Measurements from ENCODE around the gene USP34. TPM values are rescaled to one million over a fixed set of nuclear protein-coding genes. Genes with fewer than 3 reads are reported as not detected.

The USP34 gene
- total RNA-seq, 1 donor from 2014 or later = 139 TPM

GRCh38 chr2:61320181-61320580 is 150.7 kb downstream of the USP34 start:
- H3K9me3 Mint-ChIP-seq (ENCODE audit: low read depth) = no peaks in the 10 kb centered on the region
- H3K27me3 Mint-ChIP-seq = no peaks in the 10 kb centered on the region
- no peak overlapping the region for H3K4me3 Mint-ChIP-seq (ENCODE audit: low read depth)
- H3K4me1 Mint-ChIP-seq (ENCODE audit: low read depth) = no peaks in the 10 kb centered on the region
- TF ChIP-seq, protein P1, sequence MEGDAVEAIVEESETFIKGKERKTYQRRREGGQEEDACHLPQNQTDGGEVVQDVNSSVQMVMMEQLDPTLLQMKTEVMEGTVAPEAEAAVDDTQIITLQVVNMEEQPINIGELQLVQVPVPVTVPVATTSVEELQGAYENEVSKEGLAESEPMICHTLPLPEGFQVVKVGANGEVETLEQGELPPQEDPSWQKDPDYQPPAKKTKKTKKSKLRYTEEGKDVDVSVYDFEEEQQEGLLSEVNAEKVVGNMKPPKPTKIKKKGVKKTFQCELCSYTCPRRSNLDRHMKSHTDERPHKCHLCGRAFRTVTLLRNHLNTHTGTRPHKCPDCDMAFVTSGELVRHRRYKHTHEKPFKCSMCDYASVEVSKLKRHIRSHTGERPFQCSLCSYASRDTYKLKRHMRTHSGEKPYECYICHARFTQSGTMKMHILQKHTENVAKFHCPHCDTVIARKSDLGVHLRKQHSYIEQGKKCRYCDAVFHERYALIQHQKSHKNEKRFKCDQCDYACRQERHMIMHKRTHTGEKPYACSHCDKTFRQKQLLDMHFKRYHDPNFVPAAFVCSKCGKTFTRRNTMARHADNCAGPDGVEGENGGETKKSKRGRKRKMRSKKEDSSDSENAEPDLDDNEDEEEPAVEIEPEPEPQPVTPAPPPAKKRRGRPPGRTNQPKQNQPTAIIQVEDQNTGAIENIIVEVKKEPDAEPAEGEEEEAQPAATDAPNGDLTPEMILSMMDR (IDR thresholded peaks at IDR 0.05; ENCODE audit: unreplicated experiment) = no peak
- H3K36me3 Mint-ChIP-seq (ENCODE audit: insufficient read depth) = peaks cover 12% of the 10 kb centered on the region
- no peak for DNase-seq (ENCODE audit: low spot score, unreplicated experiment)
- no peak overlapping the region for H3K27ac Mint-ChIP-seq

DNA sequence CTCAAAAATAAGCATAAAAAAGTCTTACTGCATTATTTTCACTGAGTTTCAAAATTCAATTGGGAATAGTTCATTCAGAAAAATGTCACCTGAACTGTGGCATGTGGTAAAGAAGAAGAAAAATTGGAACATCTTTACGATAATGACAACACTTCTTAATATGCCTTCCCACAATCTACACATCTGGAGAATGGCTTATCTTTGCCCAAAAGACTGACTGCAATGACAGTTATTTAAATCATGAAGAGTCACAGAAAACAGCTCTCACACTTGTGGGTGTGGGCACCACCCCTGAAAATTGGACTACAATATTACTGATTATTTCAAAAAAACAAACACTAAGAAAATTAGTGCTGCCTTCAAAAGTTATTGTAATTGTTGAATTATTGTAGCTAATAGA is 152.3 kb downstream of the USP34 start:
- TF ChIP-seq, protein P1 (IDR thresholded peaks at IDR 0.05; ENCODE audit: unreplicated experiment) = no peak
- no peaks in the 10 kb centered on the region for H3K27me3 Mint-ChIP-seq
- no peak overlapping the region for H3K4me3 Mint-ChIP-seq (ENCODE audit: low read depth)
- no peak for DNase-seq (ENCODE audit: low spot score, unreplicated experiment)
- H3K4me1 Mint-ChIP-seq (ENCODE audit: low read depth) = no peaks in the 10 kb centered on the region
- no peaks in the 10 kb centered on the region for H3K9me3 Mint-ChIP-seq (ENCODE audit: low read depth)
- peaks cover 9% of the 10 kb centered on the region for H3K36me3 Mint-ChIP-seq (ENCODE audit: insufficient read depth)
- H3K27ac Mint-ChIP-seq = no peak overlapping the region

GRCh38 chr2:61295981-61296380 is 174.9 kb downstream of the USP34 start:
- H3K27ac Mint-ChIP-seq = no peak overlapping the region
- no peak overlapping the region for H3K4me3 Mint-ChIP-seq (ENCODE audit: low read depth)
- DNase-seq (ENCODE audit: low spot score, unreplicated experiment) = no peak
- H3K4me1 Mint-ChIP-seq (ENCODE audit: low read depth) = no peaks in the 10 kb centered on the region
- TF ChIP-seq, protein P1 (IDR thresholded peaks at IDR 0.05; ENCODE audit: unreplicated experiment) = no peak
- peaks cover 28% of the 10 kb centered on the region for H3K36me3 Mint-ChIP-seq (ENCODE audit: insufficient read depth)
- no peaks in the 10 kb centered on the region for H3K27me3 Mint-ChIP-seq
- no peaks in the 10 kb centered on the region for H3K9me3 Mint-ChIP-seq (ENCODE audit: low read depth)

- Mint-ChIP-seq H3K9me3 (ENCODE audit: low read depth) (no peaks in the 10 kb centered on the region), H3K27ac (no peak overlapping the region), H3K36me3 (ENCODE audit: insufficient read depth) (peaks cover 23% of the 10 kb centered on the region), H3K4me3 (ENCODE audit: low read depth) (no peak overlapping the region), H3K27me3 (no peaks in the 10 kb centered on the region), H3K4me1 (ENCODE audit: low read depth) (no peaks in the 10 kb centered on the region)
- DNase-seq (ENCODE audit: low spot score, unreplicated experiment) = no peak
- TF ChIP-seq, protein P1 (IDR thresholded peaks at IDR 0.05; ENCODE audit: unreplicated experiment) = no peak
Measured at GRCh38 chr2:61291851-61292575, 178.9 kb downstream of the USP34 start.

DNA sequence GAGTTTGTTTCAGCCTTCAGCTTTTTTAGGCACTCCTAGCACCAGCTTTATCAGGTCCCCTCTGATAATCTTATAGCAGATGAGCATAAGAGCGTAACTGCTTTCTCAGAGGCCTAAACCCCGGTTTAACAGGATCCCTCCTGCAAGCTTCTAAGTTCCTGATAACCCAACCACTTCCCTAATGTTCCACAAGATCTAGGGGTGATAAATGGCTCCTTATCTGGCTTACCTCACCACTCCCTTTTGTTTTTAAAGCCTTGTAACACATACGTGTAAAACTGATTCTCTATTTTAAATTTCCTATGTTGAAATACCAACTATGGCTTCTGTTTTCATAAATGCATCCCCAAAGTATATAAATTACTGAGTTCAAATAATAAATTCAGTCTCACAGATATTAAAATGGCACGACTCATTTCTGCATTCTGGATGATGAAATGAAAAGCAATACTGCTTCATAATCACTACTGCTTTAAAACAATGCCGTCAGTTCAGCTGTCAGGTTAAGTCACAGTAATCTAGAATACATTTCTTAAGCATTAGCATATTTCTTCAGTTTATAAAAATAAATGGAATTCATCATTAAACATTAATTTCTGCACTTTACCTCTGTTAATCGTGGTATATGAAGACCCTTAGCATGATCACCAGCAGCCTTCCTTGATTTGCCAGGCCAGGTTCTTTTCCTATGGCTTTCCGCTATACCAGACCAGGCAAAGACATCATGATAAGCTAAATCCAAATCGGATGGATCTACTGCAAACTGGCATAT is 182.6 kb downstream of the USP34 start:
- Mint-ChIP-seq H3K4me1 (ENCODE audit: low read depth) (no peaks in the 10 kb centered on the region), H3K27ac (peak overlapping the region; percentile 62), H3K36me3 (ENCODE audit: insufficient read depth) (peaks cover 14% of the 10 kb centered on the region), H3K27me3 (no peaks in the 10 kb centered on the region), H3K9me3 (ENCODE audit: low read depth) (no peaks in the 10 kb centered on the region), H3K4me3 (ENCODE audit: low read depth) (no peak overlapping the region)
- DNase-seq (ENCODE audit: low spot score, unreplicated experiment) = no peak
- TF ChIP-seq, protein P1 (IDR thresholded peaks at IDR 0.05; ENCODE audit: unreplicated experiment) = no peak
